Neuron (in vitro differentiated cells): ENCODE data around the gene TTLL9.

Source experiments
- H2AFZ ChIP-seq: one replicate; pipeline ENCODE4 v1.6.1; 2013; ENCODE audit warnings: low read depth, mild to moderate bottlenecking, inconsistent platforms, low read length, moderate library complexity
- H3K27me3 ChIP-seq: one replicate; pipeline ENCODE4 v1.6.1; 2013; ENCODE audit warnings: low read length; ENCODE audit not compliant: insufficient read depth
- H3K36me3 ChIP-seq: one replicate; pipeline ENCODE4 v1.6.1; 2013; ENCODE audit warnings: low read length; ENCODE audit not compliant: insufficient read depth
- H3K4me1 ChIP-seq: one replicate; pipeline ENCODE4 v1.6.1; 2013; ENCODE audit warnings: low read length; ENCODE audit not compliant: insufficient read depth
- H3K4me3 ChIP-seq: 2 replicates; pipeline ENCODE4 v1.5.1; 2013; ENCODE audit warnings: mild to moderate bottlenecking, low read length, moderate library complexity
- H3K9me3 ChIP-seq: one replicate; pipeline ENCODE4 v1.6.1; 2013; ENCODE audit warnings: low read length

Gene TTLL9

DNA sequence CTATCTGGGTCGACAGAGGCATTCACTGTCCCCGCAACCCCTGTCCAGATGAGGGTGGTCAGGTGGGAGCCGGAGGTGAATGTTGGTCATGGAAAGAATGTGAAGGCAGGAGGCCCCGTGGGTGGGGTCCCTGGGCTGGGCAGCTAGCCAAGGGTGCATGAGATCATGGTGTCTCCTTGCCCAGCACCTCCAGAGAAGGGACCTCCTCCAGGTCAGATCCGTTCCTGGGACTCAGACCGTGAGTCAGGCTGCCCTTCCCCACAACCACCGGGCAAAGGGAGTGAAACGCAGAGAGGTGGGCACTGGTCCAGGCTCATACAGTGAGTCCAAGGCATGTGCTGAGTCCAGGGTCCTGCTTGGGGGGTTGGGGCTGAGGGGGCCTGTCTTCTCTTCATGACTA is 28.5 kb upstream of the TTLL9 start:
- Histone ChIP-seq H3K4me1 (peaks cover 34% of the 10 kb centered on the region), H3K4me3 (no peak overlapping the region), H3K9me3 (no peaks in the 10 kb centered on the region), H3K27me3 (no peaks in the 10 kb centered on the region), H2AFZ (no peak overlapping the region), H3K36me3 (no peaks in the 10 kb centered on the region)

DNA sequence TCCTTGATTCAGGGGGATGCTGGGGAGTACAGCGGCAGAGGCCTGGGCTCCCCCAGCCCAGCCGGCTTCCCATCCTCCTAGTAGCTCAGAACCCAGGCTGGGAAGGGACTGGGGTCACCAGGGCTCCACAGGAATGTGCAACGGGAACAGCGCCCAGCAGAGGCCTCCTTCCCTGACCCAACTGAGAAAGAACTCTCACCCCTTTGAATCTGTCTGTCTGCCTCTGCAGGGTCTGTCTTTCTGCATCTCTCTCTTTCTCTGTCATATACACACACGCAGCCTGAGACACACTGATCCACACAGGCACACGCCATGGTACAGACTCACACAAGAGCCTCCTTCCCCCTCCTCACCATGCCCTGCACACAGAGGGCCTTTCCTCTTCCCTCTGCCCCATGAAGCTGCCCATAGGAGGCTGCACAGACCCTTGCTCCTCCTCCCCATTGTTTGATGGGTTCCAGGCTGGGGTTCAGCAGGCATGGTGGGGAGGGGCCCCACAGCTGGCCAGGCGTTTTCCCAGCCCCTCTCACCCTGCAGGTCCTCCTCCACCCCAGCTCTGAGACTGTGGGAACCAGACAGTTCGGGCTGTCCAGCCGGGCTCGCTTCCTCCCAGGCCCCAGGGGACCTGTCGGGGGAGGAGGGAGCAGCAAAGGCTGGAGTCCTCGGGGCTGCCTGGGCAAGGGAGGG is 27.8 kb upstream of the TTLL9 start:
- peaks cover 33% of the 10 kb centered on the region for H3K4me1 ChIP-seq
- H3K36me3 ChIP-seq, result no peaks in the 10 kb centered on the region
- H3K9me3 ChIP-seq, result no peaks in the 10 kb centered on the region
- H2AFZ ChIP-seq, result no peak overlapping the region
- no peaks in the 10 kb centered on the region for H3K27me3 ChIP-seq
- H3K4me3 ChIP-seq, result no peak overlapping the region

DNA sequence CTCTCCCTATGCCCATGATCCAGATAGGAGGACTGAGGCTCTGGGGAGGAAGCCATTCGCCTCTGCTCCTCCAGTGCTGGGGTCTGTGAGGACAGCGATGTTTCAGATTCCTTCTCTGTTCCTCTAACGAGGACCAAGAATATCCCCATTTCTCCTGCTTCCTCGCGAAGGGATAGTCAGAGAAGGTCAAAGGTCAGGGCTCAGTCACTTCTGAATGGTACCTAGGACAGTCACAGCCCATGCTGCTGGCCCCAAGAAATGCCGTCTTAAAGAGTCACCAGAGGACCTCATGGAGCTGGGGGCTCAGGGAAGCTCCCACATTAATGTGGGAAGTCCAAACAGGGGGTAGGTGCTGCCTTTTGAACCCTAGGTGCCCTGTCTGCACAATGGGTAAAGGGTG is 27.1 kb upstream of the TTLL9 start:
- Histone ChIP-seq H3K4me3 (no peak overlapping the region), H3K4me1 (peaks cover 26% of the 10 kb centered on the region)

DNA sequence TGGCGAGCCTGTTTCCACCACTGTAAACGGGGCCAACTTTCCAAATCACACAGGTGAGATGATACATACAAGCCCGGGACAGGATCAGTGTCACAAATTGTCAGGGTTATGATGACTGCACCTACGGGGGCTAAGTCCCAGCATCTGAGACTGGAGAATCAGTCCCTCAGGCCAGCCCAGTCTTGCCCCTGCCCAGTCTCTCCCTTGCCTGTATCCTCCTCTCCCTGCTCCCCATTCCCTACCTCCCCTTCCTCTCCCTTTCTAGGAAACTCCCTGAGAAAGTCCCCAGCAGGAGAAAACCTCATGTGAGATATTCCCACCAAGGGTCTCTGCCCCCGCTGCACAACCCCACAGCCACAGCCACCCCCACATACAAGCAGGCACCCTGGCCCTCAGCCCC is 26.6 kb upstream of the TTLL9 start:
- Histone ChIP-seq H3K4me1 (peaks cover 25% of the 10 kb centered on the region), H3K9me3 (no peaks in the 10 kb centered on the region), H3K4me3 (no peak overlapping the region), H3K36me3 (no peaks in the 10 kb centered on the region), H2AFZ (no peak overlapping the region), H3K27me3 (peaks cover under 1% of the 10 kb centered on the region)

More for the DNA sequence above, 27.1 kb upstream of the TTLL9 start:
- Histone ChIP-seq H3K36me3 (no peaks in the 10 kb centered on the region), H3K9me3 (no peaks in the 10 kb centered on the region), H3K27me3 (no peaks in the 10 kb centered on the region), H2AFZ (no peak overlapping the region)

DNA sequence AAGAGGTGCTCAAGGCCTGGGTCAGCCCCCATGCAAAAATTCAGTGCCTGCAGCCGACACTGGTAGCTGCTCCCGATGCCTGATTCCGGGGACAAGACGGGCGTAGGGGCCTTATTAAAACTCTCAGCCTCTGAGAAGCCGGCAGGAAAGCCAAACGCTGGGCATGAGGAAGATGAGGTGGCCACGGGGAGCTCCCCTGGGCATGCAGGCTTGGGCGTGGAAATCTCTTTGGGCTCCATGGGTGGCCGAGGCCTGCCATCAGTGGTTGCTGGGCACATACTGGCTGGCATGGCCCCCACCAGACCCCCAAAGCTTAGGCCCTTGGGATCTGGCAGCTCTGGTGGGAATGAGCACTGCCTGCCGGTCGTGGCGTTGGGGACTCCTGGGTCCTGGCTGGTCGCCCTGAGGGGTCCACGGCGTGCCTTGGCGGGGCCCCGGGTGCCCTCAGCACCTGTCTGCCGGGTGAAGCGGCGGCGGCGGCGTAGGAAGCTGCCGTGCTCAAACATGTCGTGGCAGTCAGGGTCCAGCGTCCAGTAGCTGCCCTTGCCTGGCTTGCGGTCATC is 25.6 kb upstream of the TTLL9 start:
- Histone ChIP-seq H3K4me3 (no peak overlapping the region), H3K27me3 (peaks cover 9% of the 10 kb centered on the region)

DNA sequence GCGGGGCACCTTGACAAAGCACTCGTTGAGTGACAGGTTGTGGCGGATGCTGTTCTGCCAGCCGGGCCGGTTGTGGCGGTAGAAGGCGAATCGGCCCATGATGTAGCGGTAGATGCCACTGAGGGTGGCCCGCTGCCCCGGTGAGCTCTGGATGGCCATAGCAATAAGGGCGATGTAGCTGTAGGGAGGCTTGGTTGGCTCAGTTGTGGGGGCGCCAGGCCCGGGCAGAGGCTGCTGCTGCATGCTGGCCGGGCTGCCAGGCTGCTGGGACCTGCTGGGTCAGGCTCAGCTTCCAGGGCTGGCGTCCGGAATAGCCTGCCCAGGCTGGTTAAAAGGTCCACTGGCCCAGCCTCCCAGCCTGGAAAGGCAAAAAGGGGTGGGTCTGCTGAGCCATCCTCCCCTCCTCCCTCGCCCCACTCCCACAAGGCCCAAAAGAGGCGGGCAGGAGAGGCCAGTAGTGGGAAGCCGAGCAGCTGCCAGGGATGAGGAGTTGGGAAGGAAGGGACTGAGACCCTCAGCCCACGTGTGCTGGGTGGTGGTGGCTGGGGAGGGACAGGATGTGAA is 25.1 kb upstream of the TTLL9 start, which contains the start of gene FOXS1:
TSS of gene FOXS1 (minus strand) at position 305 of the 564 bp plus-strand sequence. CDS start at position 243, 62 bp downstream.
- Histone ChIP-seq H3K27me3 (peaks cover 9% of the 10 kb centered on the region), H3K36me3 (no peaks in the 10 kb centered on the region), H3K4me1 (peaks cover 25% of the 10 kb centered on the region), H3K9me3 (no peaks in the 10 kb centered on the region), H3K4me3 (no peak within 1 kb of the TSS), H2AFZ (peak within 1 kb of the TSS; percentile 4)

More for the DNA sequence above, 25.6 kb upstream of the TTLL9 start:
- no peaks in the 10 kb centered on the region for H3K36me3 ChIP-seq
- no peak overlapping the region for H2AFZ ChIP-seq
- no peaks in the 10 kb centered on the region for H3K9me3 ChIP-seq
- H3K4me1 ChIP-seq, result peaks cover 25% of the 10 kb centered on the region

DNA sequence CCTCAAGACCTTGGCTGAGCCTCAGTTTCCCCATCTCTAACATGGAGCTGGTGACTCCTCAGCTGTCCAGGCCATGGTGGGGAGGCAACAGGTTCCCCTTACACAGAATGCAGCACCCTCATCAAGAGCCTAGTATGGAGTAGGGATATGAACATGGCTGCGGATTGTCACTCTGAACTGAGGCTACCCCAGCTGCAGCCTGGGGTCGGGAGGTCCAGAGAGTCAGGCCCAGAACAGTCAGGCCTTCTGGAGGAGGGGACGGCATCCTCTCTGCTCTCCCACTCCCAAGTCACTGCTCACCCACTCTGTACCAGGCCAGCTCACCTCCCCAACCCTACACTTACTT is 23.7 kb upstream of the TTLL9 start:
- Histone ChIP-seq H3K36me3 (no peaks in the 10 kb centered on the region), H3K4me3 (no peak overlapping the region), H2AFZ (no peak overlapping the region), H3K27me3 (peaks cover 15% of the 10 kb centered on the region), H3K9me3 (no peaks in the 10 kb centered on the region), H3K4me1 (peaks cover 25% of the 10 kb centered on the region)

DNA sequence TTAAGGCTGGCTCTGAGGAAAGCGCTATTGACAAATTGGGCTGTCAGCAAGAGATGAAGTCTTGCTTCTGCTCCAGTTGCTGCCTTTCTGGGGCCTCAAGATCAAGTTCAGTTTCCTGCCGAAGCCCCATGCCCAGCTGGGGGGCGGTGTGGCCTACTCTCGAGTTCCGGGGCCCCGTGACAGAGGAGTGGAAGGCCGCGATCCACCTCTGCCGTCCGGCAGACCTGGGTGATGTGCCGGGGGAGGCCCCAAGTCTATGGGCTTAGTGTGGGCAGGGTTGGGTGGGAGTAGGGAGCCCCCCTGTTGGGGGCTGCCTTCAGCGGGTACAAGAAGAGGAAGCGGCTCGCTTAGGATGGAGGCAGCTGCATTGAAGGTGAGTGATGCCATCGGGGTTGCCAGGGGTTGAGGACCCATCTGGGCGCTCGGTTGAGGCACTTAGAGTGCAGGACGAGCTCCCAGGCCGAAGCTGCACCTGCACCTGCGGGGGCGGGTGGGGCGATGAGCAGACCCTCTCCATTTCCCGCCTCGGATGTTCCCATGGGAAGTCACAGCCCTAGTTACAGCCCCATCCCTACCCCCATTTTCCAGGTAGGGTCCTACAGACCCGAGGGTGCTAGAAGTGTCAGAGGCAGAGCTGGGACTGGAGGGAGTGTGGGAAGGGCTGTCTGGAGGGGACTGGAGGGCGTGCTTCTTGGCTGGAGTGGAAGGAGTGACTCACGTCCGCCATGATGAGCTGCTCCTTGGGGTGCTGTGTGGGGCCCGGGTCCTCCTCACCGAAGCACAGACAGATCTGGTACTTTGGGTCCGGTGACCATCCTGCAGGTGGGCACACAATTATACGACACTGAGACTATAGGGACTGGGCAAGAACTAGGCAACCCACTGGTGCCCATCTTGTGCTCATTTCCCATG is 22.1 kb upstream of the TTLL9 start:
- H3K27me3 ChIP-seq, result peaks cover 15% of the 10 kb centered on the region
- peaks cover 13% of the 10 kb centered on the region for H3K4me1 ChIP-seq
- H2AFZ ChIP-seq, result no peak overlapping the region
- no peaks in the 10 kb centered on the region for H3K9me3 ChIP-seq
- H3K36me3 ChIP-seq, result no peaks in the 10 kb centered on the region
- no peak overlapping the region for H3K4me3 ChIP-seq

DNA sequence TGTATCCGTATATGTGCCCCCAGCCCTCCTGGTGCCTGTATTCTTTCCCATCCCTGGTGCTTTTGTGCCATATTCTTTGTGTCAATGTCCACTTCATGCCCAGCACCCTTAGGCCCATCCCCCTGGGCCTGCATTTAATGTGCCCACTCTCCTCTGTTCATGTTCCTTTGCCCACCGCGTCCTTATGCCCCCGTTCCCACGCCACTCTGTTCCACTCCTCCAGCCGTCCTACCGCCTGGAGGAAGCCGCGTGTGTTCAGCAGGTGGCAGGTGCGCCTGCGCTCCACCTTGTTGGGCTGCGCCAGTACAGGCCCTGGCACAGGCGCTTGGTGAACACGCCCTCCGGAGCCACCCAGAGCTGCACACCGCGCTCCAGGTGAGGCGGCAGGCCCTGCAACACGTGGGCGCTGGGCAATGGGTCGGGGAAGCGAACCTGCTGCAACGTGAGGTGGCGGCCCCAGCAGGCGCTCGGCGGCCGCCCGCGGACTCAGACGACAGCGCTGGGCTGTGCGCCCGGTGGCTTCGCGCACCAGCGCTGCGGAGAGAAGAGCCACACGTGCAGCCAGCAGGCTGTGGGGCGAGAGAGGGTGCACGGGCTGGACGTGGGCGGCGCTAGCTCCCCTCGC is 21.0 kb upstream of the TTLL9 start:
- H3K27me3 ChIP-seq, result peaks cover 24% of the 10 kb centered on the region
- no peaks in the 10 kb centered on the region for H3K9me3 ChIP-seq
- no peaks in the 10 kb centered on the region for H3K36me3 ChIP-seq
- no peak overlapping the region for H3K4me3 ChIP-seq
- peaks cover 13% of the 10 kb centered on the region for H3K4me1 ChIP-seq
- H2AFZ ChIP-seq, result no peak overlapping the region

DNA sequence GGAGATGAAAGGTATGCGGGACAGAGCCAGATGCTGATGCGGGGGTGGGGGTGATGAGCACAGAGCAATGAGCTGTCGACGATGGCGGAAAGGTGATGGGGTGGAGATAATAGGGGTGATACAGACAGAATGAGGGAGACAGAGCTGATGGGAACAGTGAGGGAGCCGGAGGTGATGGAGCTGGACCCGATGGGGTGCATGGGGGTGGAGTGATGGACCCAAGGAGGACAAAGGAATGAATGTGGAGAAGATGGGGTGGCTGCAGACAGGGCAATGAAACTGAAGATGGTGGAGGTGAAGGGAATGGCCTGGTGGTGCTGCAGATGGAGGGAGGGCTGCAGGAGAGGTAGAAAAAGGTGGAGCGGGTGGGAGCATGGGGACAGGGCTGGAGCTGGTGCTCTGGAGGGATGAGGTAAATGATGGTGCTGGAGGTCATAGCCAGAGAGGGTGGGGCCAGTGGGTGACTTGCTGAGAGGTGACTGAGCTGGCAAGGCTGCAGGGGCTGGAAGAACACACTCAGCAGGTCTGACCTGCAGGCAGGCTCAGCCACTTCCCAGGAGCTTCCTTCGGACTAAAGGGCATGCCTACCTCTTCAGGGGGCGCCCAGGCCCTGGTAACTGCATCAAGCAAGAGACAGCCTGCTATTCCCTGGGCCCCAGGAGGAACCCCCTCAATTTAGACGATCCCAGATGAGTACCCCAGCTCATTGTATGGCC is 19.0 kb upstream of the TTLL9 start:
- no peaks in the 10 kb centered on the region for H3K4me1 ChIP-seq
- H3K36me3 ChIP-seq, result no peaks in the 10 kb centered on the region
- H3K4me3 ChIP-seq, result no peak overlapping the region
- no peak overlapping the region for H2AFZ ChIP-seq
- H3K9me3 ChIP-seq, result no peaks in the 10 kb centered on the region
- peaks cover 32% of the 10 kb centered on the region for H3K27me3 ChIP-seq

DNA sequence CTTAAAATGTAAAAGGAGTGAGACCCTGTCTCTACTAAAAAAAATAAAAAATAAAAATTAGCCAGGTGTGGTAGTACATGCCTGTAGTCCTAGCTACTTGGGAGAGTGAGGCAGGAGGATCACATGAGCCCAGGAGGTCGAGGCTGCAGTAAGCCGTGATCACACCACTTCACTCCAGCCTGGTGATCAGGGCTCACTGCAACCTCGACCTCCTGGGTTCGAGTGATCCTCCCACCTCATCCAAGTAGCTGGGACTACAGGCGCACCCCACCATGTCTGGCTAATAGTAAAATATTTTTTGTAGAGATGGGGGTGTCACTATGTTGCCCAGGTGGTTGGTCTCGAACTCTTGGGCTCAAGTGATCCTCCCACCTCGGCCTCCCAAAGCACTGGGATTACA is 17.0 kb upstream of the TTLL9 start:
- H3K4me1 ChIP-seq, result no peaks in the 10 kb centered on the region
- no peak overlapping the region for H2AFZ ChIP-seq
- H3K36me3 ChIP-seq, result no peaks in the 10 kb centered on the region
- peaks cover 32% of the 10 kb centered on the region for H3K27me3 ChIP-seq
- H3K4me3 ChIP-seq, result no peak overlapping the region
- H3K9me3 ChIP-seq, result no peaks in the 10 kb centered on the region

DNA sequence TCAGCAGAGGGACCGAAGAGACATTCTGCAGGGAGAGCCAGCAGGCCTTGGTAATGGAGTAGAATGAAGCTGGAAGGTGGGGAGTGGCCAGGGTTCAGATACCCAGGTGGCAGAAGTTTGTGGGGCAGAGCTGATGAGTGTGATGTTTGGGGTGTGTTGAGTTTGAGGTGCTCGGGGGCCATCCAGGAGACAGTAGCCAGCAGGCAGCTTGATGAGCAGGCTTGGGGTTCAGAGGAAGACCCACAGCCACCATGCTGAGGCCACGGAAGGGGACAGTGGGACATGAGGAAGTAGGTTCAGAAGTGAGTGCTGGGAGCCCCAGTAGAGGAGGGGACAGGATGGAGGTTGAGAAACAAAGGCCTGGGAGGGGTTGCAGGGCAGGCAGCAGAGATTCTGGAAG is 13.9 kb upstream of the TTLL9 start:
- H3K9me3 ChIP-seq, result no peaks in the 10 kb centered on the region
- H3K27me3 ChIP-seq, result peaks cover 18% of the 10 kb centered on the region
- H2AFZ ChIP-seq, result no peak overlapping the region
- peaks cover 10% of the 10 kb centered on the region for H3K4me1 ChIP-seq
- no peak overlapping the region for H3K4me3 ChIP-seq
- H3K36me3 ChIP-seq, result no peaks in the 10 kb centered on the region
